ENCODE data around the gene CPD. TPM values are rescaled to one million over a fixed set of nuclear protein-coding genes. Genes with fewer than 3 reads are reported as not detected.
A peak's percentile ranks its signal among the peaks of the same experiment; 100 is the strongest.

CPD gene
- total and polyA plus RNA-seq, 2 of the 13 experiments (the other 11 are each of a cell fraction or from before 2014, with no cell fraction given), result 46.1 to 72.3 TPM

- TF ChIP-seq ZNF318 (CRISPR knock-in tag; IDR thresholded peaks at IDR 0.05), result no peak
- TF ChIP-seq ZNF576 (CRISPR knock-in tag; IDR thresholded peaks at IDR 0.05), result no peak
- peak; percentile 78 for TF ChIP-seq ATF2 (CRISPR knock-in tag; IDR thresholded peaks at IDR 0.05)
- TF ChIP-seq SKI (IDR thresholded peaks at IDR 0.05; ENCODE audit: partially characterized antibody), result no peak
- no peak for TF ChIP-seq TP53 (CRISPR knock-in tag; conservative IDR thresholded peaks at IDR 0.05)
- peak; percentile 92 for TF ChIP-seq BCL6 (CRISPR knock-in tag; IDR thresholded peaks at IDR 0.05)
- 0 out of 2 replicates have a peak, but pooled peaks have one; percentile 27 for TF ChIP-seq KLF12 (CRISPR knock-in tag; IDR thresholded peaks at IDR 0.05; ENCODE audit: borderline replicate concordance)
- TF ChIP-seq, protein P1, sequence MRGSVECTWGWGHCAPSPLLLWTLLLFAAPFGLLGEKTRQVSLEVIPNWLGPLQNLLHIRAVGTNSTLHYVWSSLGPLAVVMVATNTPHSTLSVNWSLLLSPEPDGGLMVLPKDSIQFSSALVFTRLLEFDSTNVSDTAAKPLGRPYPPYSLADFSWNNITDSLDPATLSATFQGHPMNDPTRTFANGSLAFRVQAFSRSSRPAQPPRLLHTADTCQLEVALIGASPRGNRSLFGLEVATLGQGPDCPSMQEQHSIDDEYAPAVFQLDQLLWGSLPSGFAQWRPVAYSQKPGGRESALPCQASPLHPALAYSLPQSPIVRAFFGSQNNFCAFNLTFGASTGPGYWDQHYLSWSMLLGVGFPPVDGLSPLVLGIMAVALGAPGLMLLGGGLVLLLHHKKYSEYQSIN (CRISPR knock-in tag; IDR thresholded peaks at IDR 0.05; ENCODE audit: borderline replicate concordance), result no peak
- TF ChIP-seq SP1 (IDR thresholded peaks at IDR 0.05), result no peak
- TF ChIP-seq SP1 (CRISPR knock-in tag; IDR thresholded peaks at IDR 0.05), result no peak
- no peak for TF ChIP-seq FOXA1 (IDR thresholded peaks at IDR 0.05)
- TF ChIP-seq FOXA1 (CRISPR knock-in tag; IDR thresholded peaks at IDR 0.05), result peak; percentile 71
- no peak for TF ChIP-seq ARHGAP35 (CRISPR knock-in tag; IDR thresholded peaks at IDR 0.05; ENCODE audit: borderline replicate concordance)
- no peak for TF ChIP-seq KDM4B (CRISPR knock-in tag; IDR thresholded peaks at IDR 0.05)
- 0 out of 2 replicates have a peak, but pooled peaks have one; percentile 15 for TF ChIP-seq ZNF143 (CRISPR knock-in tag; IDR thresholded peaks at IDR 0.05)
- TF ChIP-seq ZBTB42 (CRISPR knock-in tag; IDR thresholded peaks at IDR 0.05), result no peak
- peak; percentile 67; the same call in 1 of the 2 replicates for TF ChIP-seq ESRRA (CRISPR knock-in tag; IDR thresholded peaks at IDR 0.05; ENCODE audit: low read depth)
- no peak for TF ChIP-seq FOXK2 (IDR thresholded peaks at IDR 0.05)
- TF ChIP-seq, protein P2, sequence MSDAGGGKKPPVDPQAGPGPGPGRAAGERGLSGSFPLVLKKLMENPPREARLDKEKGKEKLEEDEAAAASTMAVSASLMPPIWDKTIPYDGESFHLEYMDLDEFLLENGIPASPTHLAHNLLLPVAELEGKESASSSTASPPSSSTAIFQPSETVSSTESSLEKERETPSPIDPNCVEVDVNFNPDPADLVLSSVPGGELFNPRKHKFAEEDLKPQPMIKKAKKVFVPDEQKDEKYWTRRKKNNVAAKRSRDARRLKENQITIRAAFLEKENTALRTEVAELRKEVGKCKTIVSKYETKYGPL (CRISPR knock-in tag; IDR thresholded peaks at IDR 0.05), result no peak
These were observed 42.2 kb upstream of the CPD start (continued) for GRCh38 chr17:30336369-30337171.
